OCI-LY7 (cell line): ENCODE data around the gene C11orf52. TPM values are rescaled to one million over a fixed set of nuclear protein-coding genes. Genes with fewer than 3 reads are reported as not detected.
A peak's percentile ranks its signal among the peaks of the same experiment; 100 is the strongest.

ENCODE experiments used
- BruUV-seq: library from RNA; stranded (reverse); fragments of 400-500 nt; replicated peaks from 2 replicates; lab custom pipeline; 2021; lab: Mats Ljungman, UMichigan
- CTCF ChIA-PET: fragments of 300-600 bp; sonication (Branson Sonifier 250); formaldehyde crosslinking; loops from one replicate; lab custom pipeline; 2022; ENCODE audit warnings: antibody characterized with exemption; ENCODE audit not compliant: unreplicated experiment; lab: Charles Lee
- POLR2A ChIA-PET: fragments of 300-600 bp; sonication (Branson Sonifier 250); formaldehyde crosslinking; loops from one replicate; lab custom pipeline; 2022; ENCODE audit warnings: antibody characterized with exemption; lab: Charles Lee
- DNase-seq: peaks from one replicate; pipeline ENCODE4 v3.0.0-alpha.2; 2015; ENCODE audit warnings: low spot score
- H2AFZ ChIP-seq: fragments of 200-600 bp; sonication (generic), shearing (Covaris generic); 2 replicates; pipeline ENCODE4 v1.6.1; 2014; ENCODE audit warnings: mild to moderate bottlenecking, antibody characterized with exemption, low read length, moderate library complexity
- H3K27ac ChIP-seq: fragments of 200-600 bp; sonication (generic); 2 replicates; pipeline ENCODE4 v1.5.1; 2014; ENCODE audit warnings: mixed run types, low read depth, mild to moderate bottlenecking, moderate library complexity, low read length, inconsistent platforms; ENCODE audit not compliant: poor library complexity, severe bottlenecking
- H3K36me3 ChIP-seq: fragments of 200-600 bp; sonication (generic); 2 replicates; pipeline ENCODE4 v1.6.1; 2014; ENCODE audit warnings: mild to moderate bottlenecking, antibody characterized with exemption, low read length, moderate library complexity, mixed read lengths; ENCODE audit not compliant: insufficient read depth
- H3K4me1 ChIP-seq: fragments of 200-600 bp; sonication (generic); 2 replicates; pipeline ENCODE4 v1.5.1; 2014; ENCODE audit warnings: mild to moderate bottlenecking, low read length; ENCODE audit not compliant: insufficient read depth, poor library complexity, severe bottlenecking
- H3K4me2 ChIP-seq: fragments of 200-600 bp; sonication (generic); 2 replicates; pipeline ENCODE4 v1.6.1; 2014; ENCODE audit warnings: mild to moderate bottlenecking, low read length
- H3K4me3 ChIP-seq: fragments of 200-600 bp; sonication (generic); 2 replicates; pipeline ENCODE4 v1.5.1; 2014; ENCODE audit warnings: mild to moderate bottlenecking, low read depth, low read length; ENCODE audit not compliant: poor library complexity, severe bottlenecking
- H3K79me2 ChIP-seq: fragments of 200-600 bp; sonication (generic); 2 replicates; pipeline ENCODE4 v1.6.1; 2016; ENCODE audit warnings: low read depth, mild to moderate bottlenecking, low read length, moderate library complexity, mixed read lengths; ENCODE audit not compliant: insufficient read depth
- H3K9me2 ChIP-seq: fragments of 200-600 bp; sonication (generic); 2 replicates; pipeline ENCODE4 v1.6.1; 2016; ENCODE audit warnings: mild to moderate bottlenecking, low read length, mixed read lengths; ENCODE audit not compliant: insufficient read depth
- H3K9me3 ChIP-seq: fragments of 200-600 bp; sonication (generic); 2 replicates; pipeline ENCODE4 v1.6.1; 2014; ENCODE audit warnings: mild to moderate bottlenecking, mixed run types, low read length, mixed read lengths
- H4K20me1 ChIP-seq: fragments of 200-600 bp; sonication (generic); 2 replicates; pipeline ENCODE4 v1.6.1; 2014; ENCODE audit warnings: mild to moderate bottlenecking, antibody characterized with exemption, low read length, moderate library complexity, mixed read lengths; ENCODE audit not compliant: insufficient read depth
- EZH2phosphoT487 ChIP-seq: fragments of 200-600 bp; sonication (generic); IDR thresholded peaks from 2 replicates; pipeline ENCODE4 v1.6.1; 2018; ENCODE audit warnings: low read depth, borderline replicate concordance, mild to moderate bottlenecking, mixed run types, antibody characterized with exemption, low read length, moderate library complexity, mixed read lengths
- intact Hi-C: fragments of 100-400 bp; cut with micrococcal nuclease; formaldehyde crosslinking; loops from one replicate; pipeline ENCODE4 v1.10.0; 2022; ENCODE audit not compliant: unreplicated experiment
- total RNA-seq, 2 experiments: library from RNA; depleted of rRNA in 1 of 2; stranded (reverse); fragments of >200 nt in 1 of 2; shearing (Covaris generic) in 1 of 2; gene quantifications; 2 replicates each; pipeline ENCODE4 v1.2.3, GENCODE V29; 2014 to 2022
- TF ChIP-seq, protein P1 (sequence below): fragments of 200-600 bp; sonication (generic); conservative IDR thresholded peaks from 2 replicates; pipeline ENCODE4 v1.5.1; 2014; ENCODE audit warnings: mild to moderate bottlenecking, antibody characterized with exemption, low read length, moderate library complexity, mixed read lengths

Gene C11orf52
- total RNA-seq, 2 experiments from 2014 or later, result not detected

DNA sequence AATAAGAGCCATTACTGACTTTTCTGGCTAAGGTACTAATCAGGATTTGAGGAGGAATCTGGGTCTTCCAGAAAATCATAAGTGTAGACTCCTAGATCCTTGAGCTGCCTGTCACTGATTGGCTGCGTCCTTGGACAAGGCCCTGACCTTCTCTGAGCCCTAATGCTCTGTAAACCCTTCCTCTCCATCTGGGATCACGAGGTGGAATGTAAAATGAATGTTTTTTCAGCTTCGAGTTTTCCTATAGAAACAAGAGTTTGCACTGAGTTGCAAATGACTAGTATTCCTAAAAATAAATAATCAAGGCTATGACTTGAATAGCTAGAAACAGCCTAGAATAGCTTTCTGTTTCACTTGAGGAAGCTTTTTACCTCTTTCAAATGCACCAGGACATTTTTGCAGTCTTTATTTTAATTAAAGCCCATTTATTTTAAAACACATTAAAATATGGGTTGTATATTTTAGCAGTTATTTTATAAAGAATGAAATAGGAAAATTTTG, 17.4 kb downstream of the C11orf52 start:
- intact Hi-C loops, result loop anchor here (5.0 kb wide), 1 partner anchor 151 kb away; the partner anchor contains the start of genes SDHD and TIMM8B
- Histone ChIP-seq H3K9me3 (no peaks in the 10 kb centered on the region), H3K27ac (no peak overlapping the region), H3K9me2 (no peaks in the 10 kb centered on the region), H4K20me1 (no peaks in the 10 kb centered on the region), H3K36me3 (no peaks in the 10 kb centered on the region), H3K79me2 (no peaks in the 10 kb centered on the region), H2AFZ (peak overlapping the region; percentile 98), H3K4me2 (peak overlapping the region; percentile 83), H3K4me1 (peaks cover 42% of the 10 kb centered on the region), H3K4me3 (peak overlapping the region; percentile 70)
- CTCF ChIA-PET, result no interaction called here
- BruUV-seq, result no TSS peak
- TF ChIP-seq EZH2phosphoT487, result no peak
- TF ChIP-seq, protein P1, sequence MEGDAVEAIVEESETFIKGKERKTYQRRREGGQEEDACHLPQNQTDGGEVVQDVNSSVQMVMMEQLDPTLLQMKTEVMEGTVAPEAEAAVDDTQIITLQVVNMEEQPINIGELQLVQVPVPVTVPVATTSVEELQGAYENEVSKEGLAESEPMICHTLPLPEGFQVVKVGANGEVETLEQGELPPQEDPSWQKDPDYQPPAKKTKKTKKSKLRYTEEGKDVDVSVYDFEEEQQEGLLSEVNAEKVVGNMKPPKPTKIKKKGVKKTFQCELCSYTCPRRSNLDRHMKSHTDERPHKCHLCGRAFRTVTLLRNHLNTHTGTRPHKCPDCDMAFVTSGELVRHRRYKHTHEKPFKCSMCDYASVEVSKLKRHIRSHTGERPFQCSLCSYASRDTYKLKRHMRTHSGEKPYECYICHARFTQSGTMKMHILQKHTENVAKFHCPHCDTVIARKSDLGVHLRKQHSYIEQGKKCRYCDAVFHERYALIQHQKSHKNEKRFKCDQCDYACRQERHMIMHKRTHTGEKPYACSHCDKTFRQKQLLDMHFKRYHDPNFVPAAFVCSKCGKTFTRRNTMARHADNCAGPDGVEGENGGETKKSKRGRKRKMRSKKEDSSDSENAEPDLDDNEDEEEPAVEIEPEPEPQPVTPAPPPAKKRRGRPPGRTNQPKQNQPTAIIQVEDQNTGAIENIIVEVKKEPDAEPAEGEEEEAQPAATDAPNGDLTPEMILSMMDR, result no peak
- no peak for DNase-seq
- POLR2A ChIA-PET, result interaction anchor here (0.5 to 6.4 kb wide), 12 partner anchors 8 to 240 kb away, joined by 3 to 54 read pairs (median 5); no protein-coding TSS in a partner anchor

DNA sequence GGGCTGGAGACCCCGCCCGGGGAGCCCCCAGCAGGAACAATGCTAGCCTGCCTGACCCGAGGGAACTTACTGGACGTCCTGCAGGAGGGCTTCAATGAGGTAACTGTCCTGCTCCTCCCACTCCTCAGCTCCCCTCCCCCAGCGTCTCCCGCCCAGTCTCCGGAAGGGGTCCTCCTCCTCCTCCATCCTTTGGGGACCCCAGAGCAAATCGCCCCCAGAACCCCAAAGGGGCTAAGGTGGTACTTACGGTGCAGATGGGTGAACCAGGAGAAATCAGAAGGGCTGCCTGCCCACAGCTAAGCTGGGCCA, 18.7 kb downstream of the C11orf52 start:
- no TSS peak for BruUV-seq
- Histone ChIP-seq H3K4me3 (peak overlapping the region; percentile 70), H3K27ac (no peak overlapping the region), H2AFZ (peak overlapping the region; percentile 98), H3K36me3 (no peaks in the 10 kb centered on the region), H3K79me2 (no peaks in the 10 kb centered on the region), H3K9me3 (no peaks in the 10 kb centered on the region), H3K9me2 (no peaks in the 10 kb centered on the region), H3K4me1 (peaks cover 42% of the 10 kb centered on the region), H3K4me2 (peak overlapping the region; percentile 83), H4K20me1 (no peaks in the 10 kb centered on the region)
- ChIA-PET CTCF (interaction anchor here (0.7 to 3.6 kb wide), 3 partner anchors 11 to 44 kb away, joined by 3 to 12 read pairs (median 12); no protein-coding TSS in a partner anchor), POLR2A (interaction anchor here (0.6 to 6.4 kb wide), 10 partner anchors 8 to 360 kb away, joined by 3 to 54 read pairs (median 3); partner anchors contain the start of gene ALG9)
- intact Hi-C loops, result loop anchor here (5.0 kb wide), 1 partner anchor 150 kb away; the partner anchor contains the start of genes SDHD and TIMM8B
- no peak for DNase-seq
- no peak for TF ChIP-seq EZH2phosphoT487
- TF ChIP-seq, protein P1, result no peak

DNA sequence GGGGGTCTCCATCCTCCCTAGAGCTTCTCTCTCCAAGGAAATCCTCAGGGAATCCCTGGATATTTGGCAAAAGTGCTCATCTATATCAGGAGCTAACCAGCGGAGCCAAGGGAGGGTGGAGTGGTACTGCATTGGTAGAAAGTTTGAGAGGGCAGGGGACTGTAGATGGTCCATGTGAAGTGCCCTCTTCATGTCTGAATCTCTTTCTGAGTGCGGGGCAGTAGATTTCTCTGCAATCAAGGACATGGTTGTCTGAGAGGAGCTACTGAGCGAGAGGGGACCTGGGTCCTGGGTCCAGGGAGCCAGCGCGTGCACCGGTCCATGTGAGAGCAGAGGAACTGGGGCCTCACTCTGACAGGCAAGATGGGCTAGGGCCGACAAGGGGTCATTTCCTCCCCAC, 19.1 kb downstream of the C11orf52 start:
- intact Hi-C loops, result loop anchor here (5.0 kb wide), 1 partner anchor 149 kb away; the partner anchor contains the start of genes SDHD and TIMM8B
- Histone ChIP-seq H3K9me3 (no peaks in the 10 kb centered on the region), H3K79me2 (no peaks in the 10 kb centered on the region), H3K4me2 (peak overlapping the region; percentile 83), H3K4me3 (peak overlapping the region; percentile 70), H3K27ac (no peak overlapping the region), H2AFZ (peak overlapping the region; percentile 98), H3K4me1 (peaks cover 42% of the 10 kb centered on the region), H3K36me3 (no peaks in the 10 kb centered on the region), H3K9me2 (no peaks in the 10 kb centered on the region), H4K20me1 (no peaks in the 10 kb centered on the region)
- POLR2A ChIA-PET, result interaction anchor here (0.6 to 6.4 kb wide), 13 partner anchors 8 to 360 kb away, joined by 3 to 54 read pairs (median 3); partner anchors contain the start of genes ALG9, DLAT and NKAPD1
- no TSS peak for BruUV-seq
- CTCF ChIA-PET, result interaction anchor here (0.7 to 3.6 kb wide), 3 partner anchors 11 to 44 kb away, joined by 3 to 12 read pairs (median 12); no protein-coding TSS in a partner anchor
- TF ChIP-seq, protein P1, result no peak
- TF ChIP-seq EZH2phosphoT487, result no peak
- no peak for DNase-seq
